Measurements from ENCODE around the gene NRXN3.

The NRXN3 gene

GRCh38 chr14:79660053-79660939 is 1490.1 kb downstream of the NRXN3 start:
- peak overlapping the region; percentile 86 for H3K27ac Mint-ChIP-seq
- peak overlapping the region; percentile 41 for H3K4me3 Mint-ChIP-seq
- peak; percentile 26 for DNase-seq
- H3K27me3 Mint-ChIP-seq (ENCODE audit: low read depth, poor library complexity): peaks cover 13% of the 10 kb centered on the region
- peaks cover 29% of the 10 kb centered on the region for H3K36me3 Mint-ChIP-seq (ENCODE audit: low read depth)
- peaks cover 72% of the 10 kb centered on the region for H3K4me1 Mint-ChIP-seq
- TF ChIP-seq, protein P1, sequence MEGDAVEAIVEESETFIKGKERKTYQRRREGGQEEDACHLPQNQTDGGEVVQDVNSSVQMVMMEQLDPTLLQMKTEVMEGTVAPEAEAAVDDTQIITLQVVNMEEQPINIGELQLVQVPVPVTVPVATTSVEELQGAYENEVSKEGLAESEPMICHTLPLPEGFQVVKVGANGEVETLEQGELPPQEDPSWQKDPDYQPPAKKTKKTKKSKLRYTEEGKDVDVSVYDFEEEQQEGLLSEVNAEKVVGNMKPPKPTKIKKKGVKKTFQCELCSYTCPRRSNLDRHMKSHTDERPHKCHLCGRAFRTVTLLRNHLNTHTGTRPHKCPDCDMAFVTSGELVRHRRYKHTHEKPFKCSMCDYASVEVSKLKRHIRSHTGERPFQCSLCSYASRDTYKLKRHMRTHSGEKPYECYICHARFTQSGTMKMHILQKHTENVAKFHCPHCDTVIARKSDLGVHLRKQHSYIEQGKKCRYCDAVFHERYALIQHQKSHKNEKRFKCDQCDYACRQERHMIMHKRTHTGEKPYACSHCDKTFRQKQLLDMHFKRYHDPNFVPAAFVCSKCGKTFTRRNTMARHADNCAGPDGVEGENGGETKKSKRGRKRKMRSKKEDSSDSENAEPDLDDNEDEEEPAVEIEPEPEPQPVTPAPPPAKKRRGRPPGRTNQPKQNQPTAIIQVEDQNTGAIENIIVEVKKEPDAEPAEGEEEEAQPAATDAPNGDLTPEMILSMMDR (IDR thresholded peaks at IDR 0.05): no peak
- peaks cover 21% of the 10 kb centered on the region for H3K9me3 Mint-ChIP-seq

GRCh38 chr14:79661752-79662151 is 1491.6 kb downstream of the NRXN3 start:
- Mint-ChIP-seq H3K36me3 (ENCODE audit: low read depth) (peaks cover 34% of the 10 kb centered on the region), H3K4me3 (no peak overlapping the region), H3K27ac (peak overlapping the region; percentile 42), H3K9me3 (peaks cover 21% of the 10 kb centered on the region), H3K27me3 (ENCODE audit: low read depth, poor library complexity) (peaks cover 5% of the 10 kb centered on the region), H3K4me1 (peaks cover 70% of the 10 kb centered on the region)
- no peak for DNase-seq
- TF ChIP-seq, protein P1 (IDR thresholded peaks at IDR 0.05): no peak

GRCh38 chr14:79663453-79663852 is 1493.3 kb downstream of the NRXN3 start:
- Mint-ChIP-seq H3K27me3 (ENCODE audit: low read depth, poor library complexity) (peaks cover 5% of the 10 kb centered on the region), H3K4me3 (no peak overlapping the region), H3K9me3 (peaks cover 21% of the 10 kb centered on the region), H3K36me3 (ENCODE audit: low read depth) (peaks cover 34% of the 10 kb centered on the region), H3K4me1 (peaks cover 80% of the 10 kb centered on the region), H3K27ac (no peak overlapping the region)
- no peak for DNase-seq
- TF ChIP-seq, protein P1 (IDR thresholded peaks at IDR 0.05): no peak

GRCh38 chr14:79665556-79665955 is 1495.4 kb downstream of the NRXN3 start:
- Mint-ChIP-seq H3K4me3 (no peak overlapping the region), H3K36me3 (ENCODE audit: low read depth) (peaks cover 34% of the 10 kb centered on the region), H3K27me3 (ENCODE audit: low read depth, poor library complexity) (peaks cover 5% of the 10 kb centered on the region), H3K9me3 (peaks cover 21% of the 10 kb centered on the region), H3K27ac (no peak overlapping the region), H3K4me1 (peaks cover 66% of the 10 kb centered on the region)
- TF ChIP-seq, protein P1 (IDR thresholded peaks at IDR 0.05): no peak
- no peak for DNase-seq

GRCh38 chr14:79668951-79669350 is 1498.8 kb downstream of the NRXN3 start:
- Mint-ChIP-seq H3K27me3 (ENCODE audit: low read depth, poor library complexity) (peaks cover under 1% of the 10 kb centered on the region), H3K4me3 (no peak overlapping the region), H3K36me3 (ENCODE audit: low read depth) (peaks cover 14% of the 10 kb centered on the region), H3K9me3 (peaks cover 2% of the 10 kb centered on the region), H3K4me1 (peaks cover 32% of the 10 kb centered on the region), H3K27ac (peak overlapping the region; percentile 31)
- TF ChIP-seq, protein P1 (IDR thresholded peaks at IDR 0.05): no peak
- DNase-seq: no peak

GRCh38 chr14:79670811-79671210 is 1500.6 kb downstream of the NRXN3 start:
- TF ChIP-seq, protein P1 (IDR thresholded peaks at IDR 0.05): no peak
- Mint-ChIP-seq H3K27ac (no peak overlapping the region), H3K4me1 (peaks cover 26% of the 10 kb centered on the region), H3K9me3 (no peaks in the 10 kb centered on the region), H3K36me3 (ENCODE audit: low read depth) (peaks cover 10% of the 10 kb centered on the region), H3K27me3 (ENCODE audit: low read depth, poor library complexity) (no peaks in the 10 kb centered on the region), H3K4me3 (no peak overlapping the region)
- DNase-seq: no peak

Measured in nephron progenitor cell (in vitro differentiated cells).